Esophagus muscularis mucosa (tissue), 4 donors: ENCODE data around the gene SLCO6A1.

Source experiments
- EP300 ChIP-seq: sonication (generic); formaldehyde crosslinking; IDR thresholded peaks from one replicate; pipeline ENCODE4 v1.6.1; 2017; ENCODE audit warnings: antibody characterized with exemption
- POLR2A ChIP-seq: fragments of 450-650 bp; IDR thresholded peaks from one replicate; pipeline ENCODE4 v1.6.1; 2017; ENCODE audit warnings: antibody characterized with exemption, moderate library complexity, mild to moderate bottlenecking, low read depth
- POLR2AphosphoS5 ChIP-seq, 2 donors: sonication (generic); formaldehyde crosslinking; IDR thresholded peaks; one replicate each; pipeline ENCODE4 v1.6.1; 2017; ENCODE audit warnings: antibody characterized with exemption in 2 of 2
- TF ChIP-seq, protein P1 (sequence below), 3 experiments: fragments of 200-600 bp in 2 of 3; fragments of 450-650 bp in 1 of 3; sonication (generic) in 2 of 3; IDR thresholded peaks; one replicate each; pipeline ENCODE4 v1.5.1; 2017 to 2019; ENCODE audit warnings: antibody characterized with exemption in 3 of 3, mild to moderate bottlenecking in 2 of 3, moderate library complexity in 1 of 3

GRCh38 chr5:102545175-102545574 lies 46.4 kb upstream of the SLCO6A1 start:
- TF ChIP-seq, protein P1, sequence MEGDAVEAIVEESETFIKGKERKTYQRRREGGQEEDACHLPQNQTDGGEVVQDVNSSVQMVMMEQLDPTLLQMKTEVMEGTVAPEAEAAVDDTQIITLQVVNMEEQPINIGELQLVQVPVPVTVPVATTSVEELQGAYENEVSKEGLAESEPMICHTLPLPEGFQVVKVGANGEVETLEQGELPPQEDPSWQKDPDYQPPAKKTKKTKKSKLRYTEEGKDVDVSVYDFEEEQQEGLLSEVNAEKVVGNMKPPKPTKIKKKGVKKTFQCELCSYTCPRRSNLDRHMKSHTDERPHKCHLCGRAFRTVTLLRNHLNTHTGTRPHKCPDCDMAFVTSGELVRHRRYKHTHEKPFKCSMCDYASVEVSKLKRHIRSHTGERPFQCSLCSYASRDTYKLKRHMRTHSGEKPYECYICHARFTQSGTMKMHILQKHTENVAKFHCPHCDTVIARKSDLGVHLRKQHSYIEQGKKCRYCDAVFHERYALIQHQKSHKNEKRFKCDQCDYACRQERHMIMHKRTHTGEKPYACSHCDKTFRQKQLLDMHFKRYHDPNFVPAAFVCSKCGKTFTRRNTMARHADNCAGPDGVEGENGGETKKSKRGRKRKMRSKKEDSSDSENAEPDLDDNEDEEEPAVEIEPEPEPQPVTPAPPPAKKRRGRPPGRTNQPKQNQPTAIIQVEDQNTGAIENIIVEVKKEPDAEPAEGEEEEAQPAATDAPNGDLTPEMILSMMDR (IDR thresholded peaks at IDR 0.05), result no peak
- TF ChIP-seq EP300, result no peak
- TF ChIP-seq POLR2AphosphoS5 (IDR thresholded peaks at IDR 0.05), result no peak
- TF ChIP-seq POLR2A, result no peak
